Adrenal gland (tissue), 12 donors: ENCODE data around the gene MAP3K19. TPM values are rescaled to one million over a fixed set of nuclear protein-coding genes. Genes with fewer than 3 reads are reported as not detected.
"Not testable (repeated sequence)": the region's sequence is repeated elsewhere in the genome, so short reads cannot be mapped to it uniquely, and the experiment has no call there.

Source experiments
- DNase-seq, 7 donors: peaks; one replicate each; pipeline ENCODE4 v3.0.0-alpha.2; 2019 to 2020
- H3K27ac ChIP-seq, 5 donors: fragments of 200-600 bp; sonication (generic) in 4 of 5; 1 replicate in 3 of 5; 2 replicates in 2 of 5; pipeline versions ENCODE4 v1.5.1 to v1.8.0; 2016 to 2020; ENCODE audit warnings: mild to moderate bottlenecking in 1 of 5
- H3K27me3 ChIP-seq: fragments of 200-600 bp; 2 replicates; pipeline ENCODE4 v1.8.0; 2021
- H3K36me3 ChIP-seq, 2 donors: fragments of 200-600 bp; replicated peaks in 1 of 2; 1 replicate in 1 of 2; 2 replicates in 1 of 2; pipeline versions ENCODE4 v1.5.1 to v1.8.0; 2018 to 2022
- H3K4me1 ChIP-seq, 2 donors: fragments of 200-600 bp; replicated peaks in 1 of 2; 1 replicate in 1 of 2; 2 replicates in 1 of 2; pipeline versions ENCODE4 v1.5.1 to v1.8.0; 2018 to 2021
- H3K4me3 ChIP-seq, 4 donors: fragments of 200-600 bp; sonication (generic) in 3 of 4; one replicate each; pipeline ENCODE4 v1.5.1; 2016 to 2018
- H3K9me3 ChIP-seq, 3 donors: fragments of 200-600 bp; sonication (generic) in 1 of 3; replicated peaks in 1 of 3; 1 replicate in 2 of 3; 2 replicates in 1 of 3; pipeline versions ENCODE4 v1.5.1 to v1.8.0; 2016 to 2021
- CTCF ChIP-seq, 6 experiments: fragments of 450-650 bp in 4 of 6; fragments of 200-600 bp in 2 of 6; sonication (generic) in 1 of 6; IDR thresholded peaks; 1 replicate in 5 of 6; 2 replicates in 1 of 6; pipeline versions ENCODE4 v1.5.1 to v1.8.0; 2016 to 2021; ENCODE audit warnings: antibody characterized with exemption in 6 of 6, mild to moderate bottlenecking in 2 of 6, moderate library complexity in 1 of 6
- POLR2A ChIP-seq, 2 donors: fragments of 450-650 bp; IDR thresholded peaks; one replicate each; pipeline ENCODE4 v1.6.1; 2017; ENCODE audit warnings: antibody characterized with exemption in 2 of 2, mild to moderate bottlenecking in 2 of 2, moderate library complexity in 1 of 2
- WGBS, 4 donors: extraction: QIAGEN DNeasy Blood & Tissue Kit in 2 of 4; methylation state at CpG; one replicate each; pipeline versions ENCODE4 v1.1.5 to v1.1.7; 2013 to 2017; 5-methylcytosine and 5-hydroxymethylcytosine counted together
- intact Hi-C, 2 donors: fragments of 100-400 bp; cut with DNase I; formaldehyde crosslinking; loops; one replicate each; pipeline versions ENCODE4 v1.14.1 to v1.15.0; 2022 to 2023
- polyA plus RNA-seq, 3 donors: library from polyadenylated mRNA; stranded (reverse); fragments of 200-250 nt in 2 of 3; fragments of 350-450 nt in 1 of 3; fragmentation: Illumina TruSeq in 1 of 3; extraction: RNeasy Lipid Tissue Mini Kit (QIAGEN cat#74804) in 1 of 3; gene quantifications; one replicate each; pipeline ENCODE4 v1.2.3, GENCODE V29; 2013 to 2014
- total RNA-seq, 9 donors: library from RNA; depleted of rRNA in 4 of 9; stranded (reverse); fragments of >200 nt in 4 of 9; fragments of 120-200 nt in 1 of 9; fragmentation: NEBNext Ultra II Directional in 1 of 9; extraction: Animal tissue kit (Norgen Biotek cat#: 25700) in 1 of 9; gene quantifications; one replicate each; pipeline versions ENCODE4 v1.1.0 to v1.2.4, GENCODE V29; 2013 to 2023
- donor health status: healthy with polysubstance abuse.
- donor health status: Bipolar disorder and iron deficiency.
- donor health status: DM: yes; HTN: yes; CAD: no.
- donor health status: DM: no; HTN: no; CAD: no.
- donor health status: DM: no; HTN: no; CAD: no.
- donor health status: DM: yes; HTN: yes; CAD: no.

MAP3K19 gene
- total and polyA plus RNA-seq, 12 donors = not detected

GRCh38 chr2:135094508-135094907 is 47.3 kb upstream of the MAP3K19 start:
- H3K27ac ChIP-seq = no peak overlapping the region

GRCh38 chr2:135093670-135094330 is 46.6 kb upstream of the MAP3K19 start:
- 94 to 99% (median 97%) methylated on average over 3 of the region's 3 CpGs for WGBS, 4 donors
- Histone ChIP-seq H3K27me3 (no peaks in the 10 kb centered on the region), H3K36me3 (no peaks in the 10 kb centered on the region)

More at GRCh38 chr2:135094508-135094907, 47.3 kb upstream of the MAP3K19 start:
- DNase-seq = no peak
- WGBS, 4 donors = 81 to 96% (median 83%) methylated on average over 2 of the region's 2 CpGs
- Histone ChIP-seq H3K9me3 (no peaks in the 10 kb centered on the region), H3K4me1 (no peaks in the 10 kb centered on the region), H3K27me3 (no peaks in the 10 kb centered on the region), H3K36me3 (no peaks in the 10 kb centered on the region), H3K4me3 (no peak overlapping the region)
- intact Hi-C loops = no loop called here
- TF ChIP-seq POLR2A (IDR thresholded peaks at IDR 0.05) (no peak), CTCF (IDR thresholded peaks at IDR 0.05) (no peak)

GRCh38 chr2:135093193-135093592 is 45.9 kb upstream of the MAP3K19 start:
- no peak overlapping the region for H3K27ac ChIP-seq
- no peaks in the 10 kb centered on the region for H3K27me3 ChIP-seq
- DNase-seq = no peak
- no peak overlapping the region for H3K4me3 ChIP-seq
- no peaks in the 10 kb centered on the region for H3K9me3 ChIP-seq
- H3K4me1 ChIP-seq = no peaks in the 10 kb centered on the region
- TF ChIP-seq POLR2A (IDR thresholded peaks at IDR 0.05) (no peak), CTCF (IDR thresholded peaks at IDR 0.05) (no peak)
- H3K36me3 ChIP-seq = no peaks in the 10 kb centered on the region
- intact Hi-C loops = no loop called here

More at GRCh38 chr2:135093670-135094330, 46.6 kb upstream of the MAP3K19 start:
- intact Hi-C loops = no loop called here
- no peak for DNase-seq
- H3K27ac ChIP-seq = no peak overlapping the region
- H3K9me3 ChIP-seq = no peaks in the 10 kb centered on the region
- H3K4me3 ChIP-seq = no peak overlapping the region
- TF ChIP-seq CTCF (IDR thresholded peaks at IDR 0.05) = no peak
- TF ChIP-seq POLR2A (IDR thresholded peaks at IDR 0.05) = no peak
- no peaks in the 10 kb centered on the region for H3K4me1 ChIP-seq

- intact Hi-C loops = no loop called here
Measured at GRCh38 chr2:135091681-135092080, 44.4 kb upstream of the MAP3K19 start.

GRCh38 chr2:135089597-135089996 is 42.4 kb upstream of the MAP3K19 start:
- H3K4me1 ChIP-seq, H3K9me3 ChIP-seq, H3K4me3 ChIP-seq, H3K27ac ChIP-seq, H3K36me3 ChIP-seq, H3K27me3 ChIP-seq, DNase-seq, intact Hi-C loops: not testable (repeated sequence)
- 93 to 100% (median 99%) methylated on average over 4 of the region's 4 CpGs for WGBS, 4 donors

More at GRCh38 chr2:135091681-135092080, 44.4 kb upstream of the MAP3K19 start:
- TF ChIP-seq POLR2A (IDR thresholded peaks at IDR 0.05) (no peak), CTCF (IDR thresholded peaks at IDR 0.05) (no peak)
- Histone ChIP-seq H3K27me3 (no peaks in the 10 kb centered on the region), H3K4me1 (no peaks in the 10 kb centered on the region), H3K36me3 (no peaks in the 10 kb centered on the region), H3K27ac (no peak overlapping the region), H3K9me3 (no peaks in the 10 kb centered on the region), H3K4me3 (no peak overlapping the region)
- DNase-seq = no peak
- WGBS, 4 donors = 94 to 98% (median 97%) methylated on average over 1 of the region's 1 CpG
